Lung (tissue), 10 donors: ENCODE measurements around the gene NECAP2. TPM values are rescaled to one million over a fixed set of nuclear protein-coding genes. Genes with fewer than 3 reads are reported as not detected.
"Not testable (repeated sequence)": the region's sequence is repeated elsewhere in the genome, so short reads cannot be mapped to it uniquely, and the experiment has no call there.

Source experiments
- ATAC-seq: fragments of 200-7000 bp; cut with Tn5 transposase; one replicate; pipeline ENCODE4 v1.9.1; 2020; ENCODE audit warnings: moderate number of reproducible peaks; ENCODE audit not compliant: insufficient read depth, low FRiP score
- DNase-seq, 3 donors: peaks; one replicate each; pipeline ENCODE4 v3.0.0-alpha.2; 2013 to 2017
- H3K27ac ChIP-seq, 2 donors: one replicate each; pipeline ENCODE4 v1.5.1; 2013; ENCODE audit warnings: mild to moderate bottlenecking in 2 of 2, moderate library complexity in 2 of 2, control low read depth in 1 of 2, inconsistent platforms in 1 of 2, low read depth in 1 of 2, low read length in 1 of 2
- H3K27me3 ChIP-seq, 3 donors: one replicate each; pipeline ENCODE4 v1.5.1; 2013; ENCODE audit warnings: low read length in 2 of 3; ENCODE audit not compliant: control insufficient read depth in 3 of 3, insufficient read depth in 3 of 3
- H3K36me3 ChIP-seq, 4 donors: one replicate each; pipeline ENCODE4 v1.5.1; 2013; ENCODE audit warnings: low read length in 4 of 4, mild to moderate bottlenecking in 1 of 4, moderate library complexity in 1 of 4; ENCODE audit not compliant: control insufficient read depth in 4 of 4, insufficient read depth in 4 of 4
- H3K4me1 ChIP-seq, 5 donors: one replicate each; pipeline ENCODE4 v1.5.1; 2013; ENCODE audit warnings: low read length in 5 of 5, mild to moderate bottlenecking in 2 of 5, moderate library complexity in 1 of 5; ENCODE audit not compliant: control insufficient read depth in 5 of 5, insufficient read depth in 5 of 5
- H3K4me3 ChIP-seq: one replicate; pipeline ENCODE4 v1.5.1; 2013; ENCODE audit warnings: mild to moderate bottlenecking, control low read depth, moderate library complexity
- H3K9ac ChIP-seq, 2 donors: one replicate each; pipeline ENCODE4 v1.5.1; 2013; ENCODE audit warnings: low read length in 2 of 2, control low read depth in 1 of 2; ENCODE audit not compliant: insufficient read depth in 1 of 2
- H3K9me3 ChIP-seq, 4 donors: one replicate each; pipeline ENCODE4 v1.5.1; 2013; ENCODE audit warnings: low read length in 3 of 4, mild to moderate bottlenecking in 1 of 4, moderate library complexity in 1 of 4; ENCODE audit not compliant: control insufficient read depth in 4 of 4, insufficient read depth in 3 of 4
- WGBS, 2 donors: extraction: QIAGEN DNeasy Blood & Tissue Kit; methylation state at CpG; one replicate each; pipeline ENCODE4 v1.1.7; 2013; 5-methylcytosine and 5-hydroxymethylcytosine counted together
- polyA plus RNA-seq, 2 donors: library from polyadenylated mRNA; stranded (reverse); fragments of 200-250 nt; gene quantifications; one replicate each; pipeline ENCODE4 v1.2.1, GENCODE V29; 2013
- total RNA-seq, 2 donors: library from RNA; depleted of rRNA in 1 of 2; stranded (reverse); fragments of >200 nt in 1 of 2; gene quantifications; one replicate each; pipeline ENCODE4 v1.2.1, GENCODE V29; 2014 to 2021
- donor health status: Bipolar disorder and iron deficiency.
- donor health status: healthy.
- donor health status: DM: yes; HTN: yes; CAD: no.

NECAP2 gene
- total and polyA plus RNA-seq, 4 donors, result 42.8 to 83.8 (median 76.9) TPM

- DNase-seq, H3K9ac ChIP-seq, ATAC-seq, H3K27ac ChIP-seq, H3K36me3 ChIP-seq, H3K9me3 ChIP-seq, H3K4me3 ChIP-seq, H3K27me3 ChIP-seq, H3K4me1 ChIP-seq: not testable (repeated sequence)
- WGBS, 2 donors, result 73 to 81% methylated on average over 14 to 15 of the region's 15 CpGs
Observed at GRCh38 chr1:16506364-16507136, 66.0 kb downstream of the NECAP2 start.

- H3K27ac ChIP-seq, ATAC-seq: not testable (repeated sequence)
Observed at GRCh38 chr1:16508861-16509445, 68.4 kb downstream of the NECAP2 start.

More at GRCh38 chr1:16508861-16509445, 68.4 kb downstream of the NECAP2 start:
- not testable (repeated sequence) for H3K9me3 ChIP-seq, H3K9ac ChIP-seq, H3K4me3 ChIP-seq, H3K36me3 ChIP-seq, H3K4me1 ChIP-seq, H3K27me3 ChIP-seq
- DNase-seq, result peak in 1 of 3 donors; percentile 23
- 72 to 74% methylated on average over 8 of the region's 8 CpGs for WGBS, 2 donors

Other genes with a start within 250 kb of the NECAP2 start
- gene ARHGEF19, start 228.1 kb upstream of the NECAP2 start, total RNA-seq, result 10 to 100 TPM; 17.1 to 17.3 TPM
- 10 to 100 TPM in 1 of 2 donors, 1 to 10 TPM in 1; 9.5 to 12.5 TPM for gene ARHGEF19, start 228.1 kb upstream of the NECAP2 start, polyA plus RNA-seq
- gene CPLANE2, start 203.5 kb upstream of the NECAP2 start, total RNA-seq, result 10 to 100 TPM in 1 of 2 donors, 1 to 10 TPM in 1; 4.5 to 13.7 TPM
- gene CPLANE2, start 203.5 kb upstream of the NECAP2 start, polyA plus RNA-seq, result 1 to 10 TPM; 5.3 to 5.9 TPM
- gene FBXO42, start 88.2 kb upstream of the NECAP2 start, total RNA-seq, result 10 to 100 TPM; 18.2 to 28.6 TPM
- gene FBXO42, start 88.2 kb upstream of the NECAP2 start, polyA plus RNA-seq, result 10 to 100 TPM in 1 of 2 donors, 1 to 10 TPM in 1; 7.3 to 11.5 TPM
- gene SZRD1, start 73.5 kb upstream of the NECAP2 start, total RNA-seq, result 100 to 1,000 TPM in 1 of 2 donors, 10 to 100 TPM in 1; 29.3 to 112 TPM
- gene SZRD1, start 73.5 kb upstream of the NECAP2 start, polyA plus RNA-seq, result 100 to 1,000 TPM in 1 of 2 donors, 10 to 100 TPM in 1; 66.2 to 114 TPM
- not detected for gene SPATA21, start 3.3 kb upstream of the NECAP2 start, total RNA-seq
- under 1 TPM; 0.14 to 0.15 TPM for gene SPATA21, start 3.3 kb upstream of the NECAP2 start, polyA plus RNA-seq
- 1,000 to 10,000 TPM in 1 of 2 donors, under 1 TPM in 1; under 0.01 to 3,134 TPM for gene RNU1-1, start 73.6 kb downstream of the NECAP2 start, total RNA-seq
- gene RNU1-1, start 73.6 kb downstream of the NECAP2 start, polyA plus RNA-seq, result not detected
- gene NBPF1, start 172.8 kb downstream of the NECAP2 start, total RNA-seq, result 10 to 100 TPM; 54.1 to 83.8 TPM
- 1 to 10 TPM; 4.3 to 5.7 TPM for gene NBPF1, start 172.8 kb downstream of the NECAP2 start, polyA plus RNA-seq
- 1,000 to 10,000 TPM in 1 of 2 donors, under 1 TPM in 1; under 0.01 to 3,134 TPM for gene RNU1-3, start 226.2 kb downstream of the NECAP2 start, total RNA-seq
- gene RNU1-3, start 226.2 kb downstream of the NECAP2 start, polyA plus RNA-seq, result not detected